Spleen (tissue), 11 donors: ENCODE measurements around the gene TAX1BP3. TPM values are rescaled to one million over a fixed set of nuclear protein-coding genes. Genes with fewer than 3 reads are reported as not detected.

Source experiments
- DNase-seq: peaks from one replicate; pipeline ENCODE4 v3.0.0-alpha.2; 2020
- H3K27ac ChIP-seq, 8 donors: fragments of 200-600 bp; sonication (generic) in 7 of 8; 1 replicate in 4 of 8; 2 replicates in 4 of 8; pipeline versions ENCODE4 v1.5.0 to v1.8.0; 2016 to 2021; ENCODE audit warnings: inconsistent platforms in 4 of 8, mild to moderate bottlenecking in 4 of 8, moderate library complexity in 1 of 8
- H3K27me3 ChIP-seq, 7 donors: fragments of 200-600 bp; sonication (generic) in 6 of 7; replicated peaks in 1 of 7; 1 replicate in 4 of 7; 2 replicates in 3 of 7; pipeline versions ENCODE4 v1.5.0 to v1.8.0; 2016 to 2021; ENCODE audit warnings: inconsistent platforms in 3 of 7, mild to moderate bottlenecking in 1 of 7
- H3K36me3 ChIP-seq, 6 donors: fragments of 200-600 bp; sonication (generic) in 5 of 6; 1 replicate in 4 of 6; 2 replicates in 2 of 6; pipeline versions ENCODE4 v1.5.0 to v1.8.0; 2016 to 2021; ENCODE audit warnings: inconsistent platforms in 2 of 6
- H3K4me1 ChIP-seq, 6 donors: fragments of 200-600 bp; sonication (generic) in 5 of 6; 1 replicate in 3 of 6; 2 replicates in 3 of 6; pipeline versions ENCODE4 v1.5.0 to v1.8.0; 2016 to 2021; ENCODE audit warnings: inconsistent platforms in 3 of 6
- H3K4me3 ChIP-seq, 8 donors: fragments of 200-600 bp; sonication (generic) in 7 of 8; 1 replicate in 4 of 8; 2 replicates in 4 of 8; pipeline versions ENCODE4 v1.5.0 to v1.8.0; 2016 to 2021; ENCODE audit warnings: inconsistent platforms in 4 of 8, mild to moderate bottlenecking in 4 of 8, moderate library complexity in 2 of 8
- H3K9me3 ChIP-seq, 8 donors: fragments of 200-600 bp; sonication (generic) in 7 of 8; 1 replicate in 4 of 8; 2 replicates in 4 of 8; pipeline versions ENCODE4 v1.5.0 to v1.8.0; 2016 to 2021; ENCODE audit warnings: inconsistent platforms in 4 of 8
- POLR2A ChIP-seq, 3 donors: fragments of 450-650 bp; IDR thresholded peaks; one replicate each; pipeline ENCODE4 v1.5.1; 2017; ENCODE audit warnings: antibody characterized with exemption in 3 of 3, mild to moderate bottlenecking in 1 of 3
- POLR2AphosphoS5 ChIP-seq, 3 donors: sonication (generic); formaldehyde crosslinking; IDR thresholded peaks; one replicate each; pipeline ENCODE4 v1.5.1; 2017; ENCODE audit warnings: antibody characterized with exemption in 3 of 3
- WGBS, 5 donors: extraction: QIAGEN DNeasy Blood & Tissue Kit in 3 of 5; methylation state at CpG; one replicate each; pipeline versions ENCODE4 v1.1.5 to v1.1.7; 2013 to 2018; 5-methylcytosine and 5-hydroxymethylcytosine counted together
- intact Hi-C: fragments of 100-400 bp; cut with DNase I; formaldehyde crosslinking; loops from one replicate; pipeline ENCODE4 v1.15.0; 2023; ENCODE audit warnings: low total_unique reads
- polyA plus RNA-seq, 3 donors: library from polyadenylated mRNA; stranded (reverse); fragments of 200-250 nt; gene quantifications; one replicate each; pipeline ENCODE4 v1.2.1, GENCODE V29; 2013
- total RNA-seq, 7 donors: library from RNA; depleted of rRNA in 3 of 7; stranded (reverse); fragments of >200 nt in 3 of 7; fragmentation: NEBNext Ultra II Directional in 4 of 7; extraction: Animal tissue kit (Norgen Biotek cat#: 25700) in 4 of 7; gene quantifications; one replicate each; pipeline versions ENCODE4 v1.1.0 to v1.2.1, GENCODE V29; 2016 to 2021
- TF ChIP-seq, protein P1 (sequence below), 11 experiments: fragments of 200-600 bp in 7 of 11; fragments of 450-650 bp in 4 of 11; sonication (generic) in 4 of 11; IDR thresholded peaks in 8 of 11; conservative IDR thresholded peaks in 3 of 11; 1 replicate in 7 of 11; 2 replicates in 4 of 11; pipeline versions ENCODE4 v1.4.0 to v1.8.0; 2016 to 2021; ENCODE audit warnings: antibody characterized with exemption in 11 of 11, inconsistent platforms in 4 of 11, mild to moderate bottlenecking in 1 of 11
- donor health status: healthy with polysubstance abuse.
- donor health status: DM: no; HTN: no; CAD: no; lungs with moderate emphysema.
- donor health status: DM: no; HTN: no; CAD: no.
- donor health status: Bipolar disorder and iron deficiency.
- donor health status: healthy.
- donor health status: DM: no; HTN: no; CAD: no.
- donor health status: DM: yes; HTN: yes; CAD: no.

Gene TAX1BP3
- total and polyA plus RNA-seq, 10 donors, result 32.9 to 65.7 (median 52.6) TPM

DNA sequence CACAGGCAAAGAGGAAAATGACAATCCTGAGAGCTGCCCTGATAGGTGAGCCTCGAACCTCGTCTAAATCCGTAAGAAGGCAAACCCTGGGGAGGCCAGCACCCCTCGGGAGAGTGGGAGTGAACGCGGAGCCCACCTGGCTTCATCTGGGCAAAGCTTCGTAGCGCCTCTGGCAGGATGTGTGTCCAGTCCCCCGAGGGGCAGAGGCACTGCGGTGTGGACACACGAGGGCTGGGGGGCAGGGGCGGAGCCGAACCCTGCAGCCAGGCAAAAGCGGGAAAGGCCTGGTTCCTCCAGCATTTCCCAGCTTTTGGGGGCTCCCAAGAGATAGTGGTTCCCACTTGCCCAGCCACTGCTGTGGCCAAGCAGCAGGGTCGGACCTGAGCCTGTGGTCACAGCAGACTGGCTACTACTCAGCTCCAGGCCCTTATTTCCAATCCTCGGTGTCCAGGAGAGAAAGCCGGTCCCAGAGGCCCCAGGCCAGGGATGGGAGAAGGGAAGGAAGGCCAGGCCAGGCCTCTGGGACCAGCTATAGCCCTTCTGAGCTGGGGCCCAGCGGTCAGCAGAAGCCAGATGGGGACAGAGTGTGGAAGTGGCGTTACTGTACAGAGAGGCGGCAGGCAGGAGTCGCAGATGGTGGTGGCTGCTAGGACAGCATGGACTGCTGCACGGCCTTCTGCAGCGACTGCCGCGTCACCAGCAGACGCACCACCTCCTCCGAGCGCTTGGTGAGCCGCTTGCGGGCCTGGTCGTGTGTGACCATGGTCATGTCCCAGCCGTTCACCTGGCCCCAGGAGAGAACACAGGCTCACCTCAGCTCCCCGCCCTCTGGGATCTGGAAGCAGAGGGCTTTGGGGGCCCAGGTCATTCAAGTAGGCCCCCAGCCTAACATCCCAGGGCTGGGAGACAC lies 5.0 kb downstream of the TAX1BP3 start:
- Histone ChIP-seq H3K4me1 (peaks cover 6 to 51% (median 28%) of the 10 kb centered on the region in 6 donors), H3K4me3 (no peak overlapping the region), H3K9me3 (no peaks in the 10 kb centered on the region), H3K27me3 (no peaks in the 10 kb centered on the region), H3K36me3 (peaks cover 0 to 57% (median 19%) of the 10 kb centered on the region in 6 donors), H3K27ac (no peak overlapping the region)
- intact Hi-C loops, result no loop called here
- 86 to 94% (median 91%) methylated on average over 25 to 33 of the region's 33 CpGs for WGBS, 5 donors
- no peak for DNase-seq
- TF ChIP-seq POLR2AphosphoS5 (IDR thresholded peaks at IDR 0.05) (peak; percentile 2 to 39 (median 16)), POLR2A (IDR thresholded peaks at IDR 0.05) (no peak)

DNA sequence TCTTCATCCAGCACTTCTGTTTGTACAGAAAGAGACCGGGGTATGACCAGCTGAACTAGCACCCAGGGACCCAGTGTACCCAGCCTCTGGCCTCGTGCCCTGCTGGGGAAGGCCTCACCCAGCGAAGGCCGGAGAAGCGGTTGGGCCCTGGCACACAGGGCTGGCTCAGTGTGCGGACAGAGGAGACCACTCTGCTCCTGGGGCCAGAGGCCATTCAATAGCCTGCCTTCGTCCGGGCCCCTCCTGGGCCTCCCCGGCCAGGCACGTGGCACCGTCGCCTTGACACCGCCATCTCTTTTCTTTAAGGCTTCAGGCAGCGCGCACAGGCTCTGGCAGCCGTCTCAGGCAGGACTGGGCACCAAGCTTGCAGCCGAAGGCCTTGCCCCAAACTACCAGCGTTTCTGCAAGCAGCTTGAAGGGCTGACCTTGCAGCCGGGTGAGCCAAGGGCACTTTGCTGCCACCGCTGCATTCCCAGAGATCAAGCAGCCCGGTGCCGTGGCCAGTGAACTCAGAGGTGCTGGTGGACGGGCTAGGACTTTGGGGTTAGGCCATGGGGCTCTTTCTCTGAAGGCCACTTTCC lies 8.0 kb downstream of the TAX1BP3 start:
- DNase-seq, result no peak
- WGBS, 5 donors, result 80 to 93% (median 88%) methylated on average over 17 to 23 of the region's 23 CpGs
- Histone ChIP-seq H3K27me3 (no peaks in the 10 kb centered on the region), H3K36me3 (peaks cover 0 to 79% (median 19%) of the 10 kb centered on the region in 6 donors), H3K4me1 (peaks cover 0 to 33% (median 12%) of the 10 kb centered on the region in 6 donors), H3K27ac (peak overlapping the region in 4 of 8 donors; percentile 29 to 51 (median 48)), H3K9me3 (no peaks in the 10 kb centered on the region), H3K4me3 (no peak overlapping the region)
- intact Hi-C loops, result no loop called here
- TF ChIP-seq POLR2A (IDR thresholded peaks at IDR 0.05), result no peak
- TF ChIP-seq POLR2AphosphoS5 (IDR thresholded peaks at IDR 0.05), result peak in 2 of 3 donors; percentile 5 to 61
- TF ChIP-seq, protein P1, sequence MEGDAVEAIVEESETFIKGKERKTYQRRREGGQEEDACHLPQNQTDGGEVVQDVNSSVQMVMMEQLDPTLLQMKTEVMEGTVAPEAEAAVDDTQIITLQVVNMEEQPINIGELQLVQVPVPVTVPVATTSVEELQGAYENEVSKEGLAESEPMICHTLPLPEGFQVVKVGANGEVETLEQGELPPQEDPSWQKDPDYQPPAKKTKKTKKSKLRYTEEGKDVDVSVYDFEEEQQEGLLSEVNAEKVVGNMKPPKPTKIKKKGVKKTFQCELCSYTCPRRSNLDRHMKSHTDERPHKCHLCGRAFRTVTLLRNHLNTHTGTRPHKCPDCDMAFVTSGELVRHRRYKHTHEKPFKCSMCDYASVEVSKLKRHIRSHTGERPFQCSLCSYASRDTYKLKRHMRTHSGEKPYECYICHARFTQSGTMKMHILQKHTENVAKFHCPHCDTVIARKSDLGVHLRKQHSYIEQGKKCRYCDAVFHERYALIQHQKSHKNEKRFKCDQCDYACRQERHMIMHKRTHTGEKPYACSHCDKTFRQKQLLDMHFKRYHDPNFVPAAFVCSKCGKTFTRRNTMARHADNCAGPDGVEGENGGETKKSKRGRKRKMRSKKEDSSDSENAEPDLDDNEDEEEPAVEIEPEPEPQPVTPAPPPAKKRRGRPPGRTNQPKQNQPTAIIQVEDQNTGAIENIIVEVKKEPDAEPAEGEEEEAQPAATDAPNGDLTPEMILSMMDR (IDR thresholded peaks at IDR 0.05 in 8 of 11, conservative IDR thresholded peaks at IDR 0.05 in 3 of 11), result no peak

DNA sequence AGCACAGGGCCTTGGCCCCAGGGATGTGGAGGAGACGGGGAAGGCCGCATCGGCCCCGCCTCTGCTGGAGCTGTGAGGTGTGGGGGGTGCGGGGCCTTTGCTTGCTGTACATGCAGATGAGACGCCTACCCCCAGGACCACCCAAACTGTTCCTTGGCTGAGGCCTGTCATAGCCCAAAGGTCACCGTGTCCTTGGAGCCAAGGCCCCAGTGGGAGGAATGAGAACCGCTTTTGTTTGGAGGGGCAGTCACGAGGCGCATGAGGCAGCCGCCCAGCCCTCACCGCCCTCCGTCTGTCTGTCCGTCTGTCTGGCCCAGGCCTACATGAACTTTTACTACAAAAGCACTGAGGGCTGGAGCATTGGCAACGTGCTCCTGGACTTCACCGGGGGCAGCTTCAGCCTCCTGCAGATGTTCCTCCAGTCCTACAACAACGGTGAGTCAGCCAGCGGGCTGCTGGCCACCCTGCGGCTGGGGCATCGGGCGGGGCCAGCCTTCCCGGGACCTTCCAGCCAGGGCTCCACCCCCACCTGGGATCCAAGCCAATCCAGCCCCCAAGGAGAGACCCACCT lies 8.8 kb downstream of the TAX1BP3 start:
- H3K4me1 ChIP-seq, result peaks cover 0 to 33% (median 12%) of the 10 kb centered on the region in 6 donors
- H3K27me3 ChIP-seq, result no peaks in the 10 kb centered on the region
- WGBS, 5 donors, result 79 to 85% (median 80%) methylated on average over 11 to 22 of the region's 22 CpGs
- H3K36me3 ChIP-seq, result peaks cover 0 to 79% (median 19%) of the 10 kb centered on the region in 6 donors
- peak overlapping the region in 4 of 8 donors; percentile 29 to 51 (median 48) for H3K27ac ChIP-seq
- H3K9me3 ChIP-seq, result no peaks in the 10 kb centered on the region
- no peak overlapping the region for H3K4me3 ChIP-seq
- intact Hi-C loops, result no loop called here
- no peak for TF ChIP-seq POLR2A (IDR thresholded peaks at IDR 0.05)
- peak; percentile 26 to 65 (median 28) for TF ChIP-seq POLR2AphosphoS5 (IDR thresholded peaks at IDR 0.05)
- TF ChIP-seq, protein P1 (IDR thresholded peaks at IDR 0.05 in 8 of 11, conservative IDR thresholded peaks at IDR 0.05 in 3 of 11), result no peak
- no peak for DNase-seq

- no peaks in the 10 kb centered on the region for H3K27me3 ChIP-seq
- H3K36me3 ChIP-seq, result peaks cover 0 to 72% (median 15%) of the 10 kb centered on the region in 6 donors
- intact Hi-C loops, result no loop called here
- H3K9me3 ChIP-seq, result no peaks in the 10 kb centered on the region
- no peak for DNase-seq
- no peak overlapping the region for H3K4me3 ChIP-seq
- peaks cover 0 to 33% (median 12%) of the 10 kb centered on the region in 6 donors for H3K4me1 ChIP-seq
- 79 to 87% (median 83%) methylated on average over 15 to 22 of the region's 22 CpGs for WGBS, 5 donors
- H3K27ac ChIP-seq, result peak overlapping the region in 4 of 8 donors; percentile 29 to 51 (median 48)
- TF ChIP-seq POLR2A (IDR thresholded peaks at IDR 0.05), result no peak
- TF ChIP-seq, protein P1 (IDR thresholded peaks at IDR 0.05 in 8 of 11, conservative IDR thresholded peaks at IDR 0.05 in 3 of 11), result no peak
- no peak for TF ChIP-seq POLR2AphosphoS5 (IDR thresholded peaks at IDR 0.05)
Observed at GRCh38 chr17:3658784-3659449, 9.5 kb downstream of the TAX1BP3 start.
